MCF 10A (cell line): Measurements from ENCODE around the gene KNTC1. TPM values are rescaled to one million over a fixed set of nuclear protein-coding genes. Genes with fewer than 3 reads are reported as not detected.
"Not testable (repeated sequence)": the region's sequence is repeated elsewhere in the genome, so short reads cannot be mapped to it uniquely, and the experiment has no call there.

ENCODE experiments used
- BruUV-seq: library from RNA; stranded (reverse); fragments of 400-500 nt; replicated peaks from 2 replicates; lab custom pipeline; 2021; lab: Mats Ljungman, UMichigan
- CTCF ChIA-PET: fragments of 300-600 bp; sonication (Branson Sonifier 250); formaldehyde crosslinking; extraction: SDS; loops from one replicate; lab custom pipeline; 2021; ENCODE audit warnings: antibody characterized with exemption, inconsistent platforms; lab: Yijun Ruan, JAX
- POLR2A ChIA-PET: fragments of 300-600, 350-650 bp; sonication (Branson Sonifier 250); formaldehyde crosslinking; extraction: SDS; loops from one replicate; lab custom pipeline; 2020; ENCODE audit warnings: antibody characterized with exemption, inconsistent platforms; lab: Yijun Ruan, JAX
- DNase-seq: peaks from one replicate; pipeline ENCODE4 v3.0.0-alpha.2; 2018; ENCODE audit not compliant: unreplicated experiment
- H3K27ac Mint-ChIP-seq: one replicate; pipeline ENCODE4 v1.8.0; 2022; ENCODE audit warnings: mild to moderate bottlenecking, low read depth, mixed read lengths; ENCODE audit not compliant: unreplicated experiment
- H3K27me3 Mint-ChIP-seq: one replicate; pipeline ENCODE4 v1.8.0; 2022; ENCODE audit warnings: mixed read lengths; ENCODE audit not compliant: insufficient read depth, unreplicated experiment
- H3K36me3 Mint-ChIP-seq: one replicate; pipeline ENCODE4 v1.8.0; 2022; ENCODE audit warnings: mild to moderate bottlenecking, moderate library complexity, mixed read lengths; ENCODE audit not compliant: insufficient read depth, unreplicated experiment
- H3K4me1 Mint-ChIP-seq: one replicate; pipeline ENCODE4 v1.8.0; 2022; ENCODE audit warnings: mixed read lengths; ENCODE audit not compliant: insufficient read depth, unreplicated experiment
- H3K4me3 Mint-ChIP-seq: one replicate; pipeline ENCODE4 v1.8.0; 2022; ENCODE audit warnings: mild to moderate bottlenecking, moderate library complexity, mixed read lengths; ENCODE audit not compliant: unreplicated experiment
- H3K9me3 Mint-ChIP-seq: one replicate; pipeline ENCODE4 v1.8.0; 2022; ENCODE audit warnings: mixed read lengths; ENCODE audit not compliant: unreplicated experiment
- CTCF ChIP-seq: fragments of 200-600 bp; IDR thresholded peaks from one replicate; pipeline ENCODE4 v1.8.0; 2022; ENCODE audit warnings: antibody characterized with exemption, mild to moderate bottlenecking; ENCODE audit not compliant: unreplicated experiment
- intact Hi-C: fragments of 100-400 bp; cut with micrococcal nuclease; formaldehyde crosslinking; loops from 2 replicates; pipeline ENCODE4 v1.14.1; 2022
- total RNA-seq: library from RNA; stranded (reverse); gene quantifications from 2 replicates; pipeline ENCODE4 v1.2.3, GENCODE V29; 2022

The KNTC1 gene
- total RNA-seq, 1 experiment from 2014 or later, result 26.1 TPM

DNA sequence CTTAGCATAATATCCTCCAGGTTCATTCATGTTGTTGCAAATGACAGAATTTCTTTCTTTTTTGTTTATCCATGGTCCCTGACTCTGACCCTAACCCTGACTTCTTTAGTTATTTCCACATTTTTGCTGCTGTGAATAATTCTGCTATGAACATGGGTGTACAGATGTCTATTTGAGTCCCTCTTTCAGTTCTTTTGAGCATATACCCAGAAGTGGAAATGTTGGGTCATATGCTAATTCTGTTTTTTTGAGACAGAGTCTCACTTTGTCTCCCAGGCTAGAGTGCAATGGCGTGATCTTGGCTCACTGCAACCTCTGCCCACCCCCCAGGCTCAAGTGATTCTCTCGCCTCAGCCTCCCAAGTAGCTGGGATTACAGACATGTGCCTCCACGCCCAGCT lies 33.1 kb downstream of the KNTC1 start:
- TF ChIP-seq CTCF, result no peak
- Mint-ChIP-seq H3K27ac (no peak overlapping the region), H3K9me3 (no peaks in the 10 kb centered on the region), H3K4me1 (no peaks in the 10 kb centered on the region), H3K4me3 (no peak overlapping the region), H3K36me3 (peaks cover 42% of the 10 kb centered on the region), H3K27me3 (no peaks in the 10 kb centered on the region)
- POLR2A ChIA-PET, result interaction anchor here (0.6 to 0.7 kb wide), 2 partner anchors 11 to 163 kb away, joined by 3 read pairs; no protein-coding TSS in a partner anchor
- DNase-seq, result no peak
- intact Hi-C loops, result no loop called here
- BruUV-seq, result no TSS peak
- CTCF ChIA-PET, result no interaction called here

DNA sequence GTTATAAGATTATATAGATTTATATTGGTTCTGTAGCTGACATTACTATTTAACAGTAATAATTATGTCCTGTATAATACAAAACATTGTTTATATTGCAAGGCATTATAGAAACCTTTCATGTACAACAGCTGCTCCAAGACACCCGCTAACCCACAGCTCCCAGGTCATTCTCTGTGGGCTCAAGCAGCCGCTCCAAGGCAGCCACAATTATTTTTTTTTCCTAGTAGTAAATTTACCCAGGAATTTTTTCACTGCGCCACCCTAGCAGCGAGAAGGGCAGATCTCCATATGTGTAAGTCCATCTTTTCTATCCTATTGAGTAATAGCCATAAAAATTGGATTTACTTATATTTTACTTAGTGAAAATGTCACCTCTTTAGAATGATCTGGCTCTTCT lies 36.3 kb downstream of the KNTC1 start:
- CTCF ChIA-PET, result no interaction called here
- H3K4me3 Mint-ChIP-seq, result no peak overlapping the region
- intact Hi-C loops, result no loop called here
- BruUV-seq, result no TSS peak
- no peaks in the 10 kb centered on the region for H3K27me3 Mint-ChIP-seq
- H3K27ac Mint-ChIP-seq, result no peak overlapping the region
- POLR2A ChIA-PET, result interaction anchor here (0.6 to 1.0 kb wide), 3 partner anchors 37 to 271 kb away, joined by 3 to 4 read pairs (median 3); partner anchors contain the start of genes KNTC1 and RSRC2
- TF ChIP-seq CTCF, result no peak
- H3K36me3 Mint-ChIP-seq, result peaks cover 32% of the 10 kb centered on the region
- DNase-seq, result no peak
- H3K4me1 Mint-ChIP-seq, result no peaks in the 10 kb centered on the region
- no peaks in the 10 kb centered on the region for H3K9me3 Mint-ChIP-seq

DNA sequence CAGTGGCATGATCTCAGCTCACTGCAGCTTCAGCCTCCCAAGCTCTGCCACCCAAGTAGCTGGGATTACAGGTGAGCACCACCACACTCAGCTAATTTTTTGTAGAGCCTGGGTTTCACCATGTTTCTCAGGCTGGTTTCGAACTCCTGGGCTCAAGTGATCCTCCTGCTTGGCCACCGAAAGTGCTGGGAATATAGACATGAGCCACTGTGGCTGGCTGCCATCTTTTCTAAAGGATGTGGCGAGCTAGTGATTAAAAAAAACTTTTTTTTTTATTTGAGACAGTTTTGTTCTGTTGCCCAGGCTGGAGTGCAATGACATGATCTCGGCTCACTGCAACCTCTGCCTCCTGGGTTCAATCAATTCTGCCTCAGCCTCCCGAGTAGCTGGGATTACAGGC lies 39.8 kb downstream of the KNTC1 start:
- DNase-seq, H3K4me3 Mint-ChIP-seq, CTCF ChIA-PET, BruUV-seq, intact Hi-C loops, H3K4me1 Mint-ChIP-seq, H3K9me3 Mint-ChIP-seq, H3K27me3 Mint-ChIP-seq, H3K27ac Mint-ChIP-seq: not testable (repeated sequence)
- H3K36me3 Mint-ChIP-seq, result peaks cover 37% of the 10 kb centered on the region
- POLR2A ChIA-PET, result interaction anchor here (0.8 kb wide), 1 partner anchor 16 kb away, joined by 4 read pairs; no protein-coding TSS in a partner anchor

DNA sequence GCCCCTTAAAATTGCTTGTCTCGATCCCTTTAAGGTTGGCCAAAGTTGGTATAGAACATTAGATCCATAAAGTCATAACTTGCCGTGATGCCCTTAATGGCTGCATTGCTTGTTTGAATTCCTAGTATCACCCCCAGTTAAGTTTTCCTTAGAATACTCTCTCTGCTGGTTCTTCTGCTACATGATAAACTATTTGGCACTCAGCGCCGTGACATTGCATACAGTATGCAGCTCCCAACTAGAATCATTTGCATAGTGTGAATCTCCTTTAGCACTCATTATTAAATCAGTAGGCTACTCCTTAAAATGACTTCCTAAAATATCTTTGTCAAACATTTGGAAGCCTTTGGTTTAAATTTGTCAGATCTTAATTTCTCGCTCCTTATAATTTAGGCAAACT lies 42.2 kb downstream of the KNTC1 start:
- POLR2A ChIA-PET, result interaction anchor here (1.5 kb wide), 1 partner anchor 42 kb away, joined by 5 read pairs; the partner anchor contains the start of genes KNTC1 and RSRC2

DNA sequence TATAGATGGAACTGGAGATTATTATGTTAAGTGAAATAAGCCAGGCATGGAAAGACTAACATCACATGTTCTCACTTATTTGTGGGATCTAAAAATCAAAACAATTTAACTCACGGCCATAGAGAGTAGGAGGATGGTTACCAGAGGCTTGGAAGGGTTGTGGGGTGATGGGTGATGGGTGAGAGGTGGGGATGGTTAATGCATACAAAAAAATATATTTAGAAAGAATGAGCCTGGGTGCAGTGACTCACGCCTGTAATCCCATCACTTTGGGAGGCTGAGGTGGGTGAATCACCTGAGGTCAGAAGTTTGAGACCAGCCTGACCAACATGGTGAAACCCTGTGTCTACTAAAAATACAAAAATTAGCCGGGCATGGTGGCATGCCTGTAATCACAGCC lies 43.0 kb downstream of the KNTC1 start:
- POLR2A ChIA-PET, H3K9me3 Mint-ChIP-seq, DNase-seq, intact Hi-C loops, H3K27me3 Mint-ChIP-seq, BruUV-seq, H3K4me1 Mint-ChIP-seq, CTCF ChIA-PET, H3K4me3 Mint-ChIP-seq, H3K27ac Mint-ChIP-seq: not testable (repeated sequence)
- peaks cover 30% of the 10 kb centered on the region for H3K36me3 Mint-ChIP-seq

More for the DNA sequence above, 42.2 kb downstream of the KNTC1 start:
- CTCF ChIA-PET, result no interaction called here
- BruUV-seq, result no TSS peak
- no peaks in the 10 kb centered on the region for H3K9me3 Mint-ChIP-seq
- H3K4me3 Mint-ChIP-seq, result no peak overlapping the region
- no peak for TF ChIP-seq CTCF
- no peak overlapping the region for H3K27ac Mint-ChIP-seq
- peaks cover 6% of the 10 kb centered on the region for H3K4me1 Mint-ChIP-seq
- peaks cover 23% of the 10 kb centered on the region for H3K36me3 Mint-ChIP-seq
- intact Hi-C loops, result no loop called here
- no peak for DNase-seq
- H3K27me3 Mint-ChIP-seq, result no peaks in the 10 kb centered on the region
